Transverse colon (tissue), 4 donors: ENCODE measurements around the gene CDRT4.

Experiments
- CTCF ChIP-seq, 5 experiments: fragments of 200-600 bp in 3 of 5; fragments of 450-650 bp in 2 of 5; sonication (generic) in 3 of 5; IDR thresholded peaks; 1 replicate in 2 of 5; 2 replicates in 3 of 5; pipeline ENCODE4 v1.5.1; 2016 to 2017; ENCODE audit warnings: antibody characterized with exemption in 5 of 5, inconsistent platforms in 3 of 5, mild to moderate bottlenecking in 2 of 5, moderate library complexity in 1 of 5
- EP300 ChIP-seq: sonication (generic); formaldehyde crosslinking; IDR thresholded peaks from one replicate; pipeline ENCODE4 v1.6.1; 2017; ENCODE audit warnings: antibody characterized with exemption, low read depth
- POLR2A ChIP-seq: fragments of 450-650 bp; IDR thresholded peaks from one replicate; pipeline ENCODE4 v1.6.1; 2016; ENCODE audit warnings: antibody characterized with exemption, mild to moderate bottlenecking, moderate library complexity
- POLR2AphosphoS5 ChIP-seq, 3 donors: sonication (generic); formaldehyde crosslinking; IDR thresholded peaks; one replicate each; pipeline ENCODE4 v1.6.1; 2016; ENCODE audit warnings: antibody characterized with exemption in 3 of 3

GRCh38 chr17:15467592-15467991, at the start of gene CDRT4:
- TF ChIP-seq CTCF (IDR thresholded peaks at IDR 0.05) = no peak
- no peak for TF ChIP-seq POLR2A
- TF ChIP-seq POLR2AphosphoS5 (IDR thresholded peaks at IDR 0.05) = no peak
- TF ChIP-seq EP300 = no peak
